Fibroblast of mammary gland (primary cell): ENCODE measurements around the gene KRTCAP3.

Experiments used
- DNase-seq: peaks from one replicate; pipeline ENCODE4 v3.0.0-alpha.2; 2010; ENCODE audit warnings: low read depth
- H3K4me3 ChIP-seq: 2 replicates; pipeline ENCODE4 v1.5.1; 2011; ENCODE audit warnings: low read depth, mild to moderate bottlenecking, low read length, moderate library complexity; ENCODE audit not compliant: control insufficient read depth
- CTCF ChIP-seq: conservative IDR thresholded peaks from 2 replicates; pipeline ENCODE4 v1.5.1; 2011; ENCODE audit warnings: low read depth, low read length, inconsistent platforms; ENCODE audit not compliant: control insufficient read depth, insufficient read depth

Gene KRTCAP3

GRCh38 chr2:27492557-27492956, 50.4 kb downstream of the KRTCAP3 start:
- DNase-seq = no peak
- no peak for TF ChIP-seq CTCF
- no peak overlapping the region for H3K4me3 ChIP-seq

- peak overlapping the region; percentile 61 for H3K4me3 ChIP-seq
- no peak for DNase-seq
- TF ChIP-seq CTCF = no peak
Measured at GRCh38 chr2:27493948-27494283, 51.7 kb downstream of the KRTCAP3 start.
